Endodermal cell (in vitro differentiated cells): ENCODE measurements around the gene LAMA2. TPM values are rescaled to one million over a fixed set of nuclear protein-coding genes. Genes with fewer than 3 reads are reported as not detected.

Source experiments
- DNase-seq: peaks from one replicate; pipeline ENCODE4 v3.0.0-alpha.2; 2017
- H3K27ac ChIP-seq: 2 replicates; pipeline ENCODE4 v1.5.1; 2013; ENCODE audit warnings: mild to moderate bottlenecking, low read depth, low read length, moderate library complexity
- H3K27me3 ChIP-seq: 2 replicates; pipeline ENCODE4 v1.6.1; 2013; ENCODE audit warnings: mild to moderate bottlenecking, low read length, moderate library complexity; ENCODE audit not compliant: insufficient read depth, control insufficient read depth, poor library complexity, severe bottlenecking
- H3K36me3 ChIP-seq: 2 replicates; pipeline ENCODE4 v1.7.0; 2013; ENCODE audit warnings: mild to moderate bottlenecking, low read length, moderate library complexity; ENCODE audit not compliant: control insufficient read depth, insufficient read depth
- H3K4me1 ChIP-seq: one replicate; pipeline ENCODE4 v1.7.0; 2013; ENCODE audit warnings: low read length; ENCODE audit not compliant: control insufficient read depth, insufficient read depth
- H3K4me3 ChIP-seq: 2 replicates; pipeline ENCODE4 v1.5.1; 2013; ENCODE audit warnings: mild to moderate bottlenecking, low read length, moderate library complexity
- H3K9ac ChIP-seq: 2 replicates; pipeline ENCODE4 v1.6.1; 2013; ENCODE audit warnings: mild to moderate bottlenecking, low read length, moderate library complexity; ENCODE audit not compliant: poor library complexity, severe bottlenecking; ENCODE audit errors: extremely low read depth
- H3K9me3 ChIP-seq: 2 replicates; pipeline ENCODE4 v1.6.1; 2013; ENCODE audit warnings: mild to moderate bottlenecking, low read length, moderate library complexity; ENCODE audit not compliant: control insufficient read depth
- H3K27ac Mint-ChIP-seq: 2 replicates; pipeline ENCODE4 v1.8.0; 2020; ENCODE audit warnings: mixed read lengths
- H3K27me3 Mint-ChIP-seq: 2 replicates; pipeline ENCODE4 v1.8.0; 2021; ENCODE audit warnings: mild to moderate bottlenecking, mixed read lengths; ENCODE audit not compliant: insufficient read depth
- H3K36me3 Mint-ChIP-seq: 2 replicates; pipeline ENCODE4 v1.8.0; 2020; ENCODE audit warnings: low read depth, mixed read lengths
- H3K4me1 Mint-ChIP-seq: 2 replicates; pipeline ENCODE4 v1.8.0; 2020; ENCODE audit warnings: mixed read lengths
- H3K4me3 Mint-ChIP-seq: 2 replicates; pipeline ENCODE4 v1.8.0; 2020; ENCODE audit warnings: mild to moderate bottlenecking, moderate library complexity, mixed read lengths
- H3K9me3 Mint-ChIP-seq: 2 replicates; pipeline ENCODE4 v1.8.0; 2020; ENCODE audit warnings: mild to moderate bottlenecking, mixed read lengths
- WGBS, 2 experiments: methylation state at CpG; one replicate each; pipeline versions ENCODE4 v1.1.5 to v1.1.7; 2013; ENCODE audit warnings: missing lambda C conversion rate in 2 of 2, mixed read lengths in 1 of 2; ENCODE audit not compliant: insufficient coverage in 1 of 2, insufficient read length in 1 of 2; 5-methylcytosine and 5-hydroxymethylcytosine counted together
- total RNA-seq, 2 donors: library from RNA; stranded (reverse); fragmentation: NEBNext Ultra II Directional in 1 of 2; extraction: Animal tissue kit (Norgen Biotek cat#: 25700) in 1 of 2; gene quantifications; 2 replicates in 1 of 2; 3 replicates in 1 of 2; pipeline ENCODE4 v1.2.1, GENCODE V29; 2021
- TF ChIP-seq, protein P1 (sequence below): fragments of 200-600 bp; sonication (generic); conservative IDR thresholded peaks from 2 replicates; pipeline ENCODE4 v1.5.0; 2021; ENCODE audit warnings: antibody characterized with exemption, mild to moderate bottlenecking

The LAMA2 gene
- total RNA-seq, 2 donors from 2014 or later = 2.3 to 4.1 TPM

DNA sequence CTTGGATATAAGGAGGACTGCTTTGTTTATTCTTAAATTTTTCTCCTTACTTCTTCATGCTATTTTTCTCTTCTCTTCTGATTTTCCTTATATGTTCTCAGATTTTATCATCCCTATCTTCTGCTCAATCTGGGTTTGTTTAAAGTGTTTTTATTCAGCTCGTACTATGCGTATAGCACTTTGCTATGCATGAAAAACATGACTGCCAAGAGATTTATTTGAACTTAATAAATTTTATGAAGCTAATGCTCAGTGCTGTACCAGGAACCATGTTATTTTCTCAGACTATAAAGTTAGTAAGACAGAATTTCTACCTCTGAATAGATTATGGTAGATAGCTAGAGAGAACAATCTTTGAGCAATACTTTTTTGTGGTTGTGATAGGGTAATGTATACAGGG lies 305.9 kb downstream of the LAMA2 start:
- no peaks in the 10 kb centered on the region for H3K4me1 ChIP-seq
- Mint-ChIP-seq H3K9me3 (no peaks in the 10 kb centered on the region), H3K4me3 (no peak overlapping the region), H3K4me1 (peaks cover 4% of the 10 kb centered on the region), H3K27ac (no peak overlapping the region), H3K36me3 (no peaks in the 10 kb centered on the region), H3K27me3 (no peaks in the 10 kb centered on the region)
- no peak overlapping the region for H3K4me3 ChIP-seq
- no peaks in the 10 kb centered on the region for H3K36me3 ChIP-seq
- H3K27ac ChIP-seq = no peak overlapping the region
- no peaks in the 10 kb centered on the region for H3K9me3 ChIP-seq
- TF ChIP-seq, protein P1, sequence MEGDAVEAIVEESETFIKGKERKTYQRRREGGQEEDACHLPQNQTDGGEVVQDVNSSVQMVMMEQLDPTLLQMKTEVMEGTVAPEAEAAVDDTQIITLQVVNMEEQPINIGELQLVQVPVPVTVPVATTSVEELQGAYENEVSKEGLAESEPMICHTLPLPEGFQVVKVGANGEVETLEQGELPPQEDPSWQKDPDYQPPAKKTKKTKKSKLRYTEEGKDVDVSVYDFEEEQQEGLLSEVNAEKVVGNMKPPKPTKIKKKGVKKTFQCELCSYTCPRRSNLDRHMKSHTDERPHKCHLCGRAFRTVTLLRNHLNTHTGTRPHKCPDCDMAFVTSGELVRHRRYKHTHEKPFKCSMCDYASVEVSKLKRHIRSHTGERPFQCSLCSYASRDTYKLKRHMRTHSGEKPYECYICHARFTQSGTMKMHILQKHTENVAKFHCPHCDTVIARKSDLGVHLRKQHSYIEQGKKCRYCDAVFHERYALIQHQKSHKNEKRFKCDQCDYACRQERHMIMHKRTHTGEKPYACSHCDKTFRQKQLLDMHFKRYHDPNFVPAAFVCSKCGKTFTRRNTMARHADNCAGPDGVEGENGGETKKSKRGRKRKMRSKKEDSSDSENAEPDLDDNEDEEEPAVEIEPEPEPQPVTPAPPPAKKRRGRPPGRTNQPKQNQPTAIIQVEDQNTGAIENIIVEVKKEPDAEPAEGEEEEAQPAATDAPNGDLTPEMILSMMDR = no peak
- no peak overlapping the region for H3K9ac ChIP-seq
- 98% methylated on average over 2 of the region's 2 CpGs; no CpG with 5 or more reads in 1 of the 2 experiments for WGBS, 2 experiments
- H3K27me3 ChIP-seq = no peaks in the 10 kb centered on the region
- DNase-seq = no peak

DNA sequence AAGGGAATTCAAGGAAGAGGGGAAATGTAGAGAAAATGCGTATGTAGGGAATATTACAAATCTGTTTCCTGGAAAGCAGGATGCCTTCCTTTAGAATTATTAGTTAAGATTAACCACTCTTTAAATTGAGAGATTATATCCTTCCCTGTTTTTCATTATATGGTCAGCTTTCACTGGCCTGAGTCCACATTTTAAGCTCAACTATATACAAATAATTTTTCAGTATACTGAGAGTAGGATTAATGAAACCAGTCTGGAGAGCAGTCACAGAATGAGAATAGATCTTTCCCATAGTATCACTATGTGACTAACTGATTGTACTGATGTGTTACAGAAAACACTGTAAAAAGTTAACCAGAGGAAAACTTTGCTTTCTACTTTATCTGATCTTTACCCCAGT lies 306.3 kb downstream of the LAMA2 start:
- H3K9me3 ChIP-seq = no peaks in the 10 kb centered on the region
- H3K27me3 ChIP-seq = no peaks in the 10 kb centered on the region
- no peak overlapping the region for H3K4me3 ChIP-seq
- TF ChIP-seq, protein P1 = no peak
- H3K4me1 Mint-ChIP-seq = peaks cover 4% of the 10 kb centered on the region
- DNase-seq = no peak
- H3K27me3 Mint-ChIP-seq = no peaks in the 10 kb centered on the region
- no peaks in the 10 kb centered on the region for H3K4me1 ChIP-seq
- no peaks in the 10 kb centered on the region for H3K36me3 Mint-ChIP-seq
- 100% methylated on average over 1 of the region's 1 CpG for WGBS, 2 experiments
- no peak overlapping the region for H3K27ac Mint-ChIP-seq
- H3K9me3 Mint-ChIP-seq = no peaks in the 10 kb centered on the region
- H3K4me3 Mint-ChIP-seq = no peak overlapping the region
- no peak overlapping the region for H3K9ac ChIP-seq
- no peak overlapping the region for H3K27ac ChIP-seq
- H3K36me3 ChIP-seq = no peaks in the 10 kb centered on the region

DNA sequence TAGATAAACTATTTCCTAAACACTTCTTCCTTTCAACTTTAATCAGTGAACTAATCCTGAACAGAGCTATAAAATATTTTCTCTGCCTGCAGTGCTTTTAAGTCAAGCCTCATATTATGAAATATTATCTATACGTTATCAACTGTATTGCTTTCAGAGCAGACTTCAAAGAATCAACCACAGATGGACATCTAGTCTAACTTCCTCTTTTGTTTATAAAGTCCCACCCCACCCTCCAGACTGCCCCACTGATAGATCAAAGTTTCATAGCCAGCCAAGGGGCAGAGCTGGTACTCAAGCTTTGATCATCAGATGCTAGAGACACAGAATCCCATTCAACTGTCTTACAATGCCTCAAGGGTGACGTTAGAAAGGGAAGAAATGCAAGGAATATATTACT lies 308.3 kb downstream of the LAMA2 start:
- Histone ChIP-seq H3K4me3 (no peak overlapping the region), H3K27ac (no peak overlapping the region), H3K27me3 (no peaks in the 10 kb centered on the region), H3K9me3 (no peaks in the 10 kb centered on the region), H3K4me1 (no peaks in the 10 kb centered on the region), H3K9ac (no peak overlapping the region), H3K36me3 (no peaks in the 10 kb centered on the region)
- H3K4me3 Mint-ChIP-seq = no peak overlapping the region
- no peak overlapping the region for H3K27ac Mint-ChIP-seq
- H3K4me1 Mint-ChIP-seq = no peaks in the 10 kb centered on the region
- TF ChIP-seq, protein P1 = no peak
- H3K36me3 Mint-ChIP-seq = no peaks in the 10 kb centered on the region
- no peaks in the 10 kb centered on the region for H3K27me3 Mint-ChIP-seq
- no peaks in the 10 kb centered on the region for H3K9me3 Mint-ChIP-seq
- WGBS, 2 experiments = 97 to 100% methylated on average over 2 of the region's 2 CpGs
- no peak for DNase-seq
